ENCODE data around the gene RCE1. TPM values are rescaled to one million over a fixed set of nuclear protein-coding genes. Genes with fewer than 3 reads are reported as not detected.
A peak's percentile ranks its signal among the peaks of the same experiment; 100 is the strongest.

Gene RCE1
- total RNA-seq, 2 experiments from 2014 or later = 60.1 to 63.0 TPM

DNA sequence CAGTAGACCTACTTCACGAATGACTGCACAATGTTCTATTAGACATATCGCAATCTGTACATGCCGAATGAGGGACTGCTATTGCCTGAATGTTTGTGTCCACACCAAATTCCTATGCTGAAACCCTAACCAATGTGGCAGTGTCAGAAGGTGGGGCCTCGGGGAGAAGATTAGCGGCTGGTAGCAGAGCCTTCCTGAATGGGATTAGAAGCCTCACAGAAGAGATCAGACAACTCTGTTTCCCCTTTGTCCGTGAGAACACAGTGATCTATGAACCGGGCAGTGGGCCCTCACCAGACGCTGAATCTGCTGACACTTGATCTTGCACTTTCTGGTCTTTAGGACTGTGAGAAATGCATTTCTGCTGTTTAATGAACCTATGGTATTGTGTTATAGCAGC is 46.7 kb downstream of the RCE1 start:
- no peak for ATAC-seq (ENCODE audit: poor library complexity)
- H3K27me3 ChIP-seq (ENCODE audit: control insufficient read depth in 1 of 2, insufficient read depth in 2 of 2, low read length in 2 of 2) = no peaks in the 10 kb centered on the region
- no peaks in the 10 kb centered on the region for H3K9me3 ChIP-seq (ENCODE audit: control insufficient read depth in 1 of 2, insufficient read depth in 1 of 2, low read length in 2 of 2)
- no peak overlapping the region for H3K4me3 Mint-ChIP-seq
- H3K4me1 Mint-ChIP-seq (ENCODE audit: low read depth) = no peaks in the 10 kb centered on the region
- DNase-seq = no peak
- H3K4me3 ChIP-seq (ENCODE audit: low read length) = no peak overlapping the region
- no peaks in the 10 kb centered on the region for H3K4me1 ChIP-seq (ENCODE audit: insufficient read depth, low read length)
- no peak overlapping the region for H3K27ac Mint-ChIP-seq
- intact Hi-C loops (cut with DNase I, micrococcal nuclease) = no loop called here
- H3K9me3 Mint-ChIP-seq = no peaks in the 10 kb centered on the region
- ChIA-PET CTCF (no interaction called here), POLR2A (no interaction called here)
- H3K27ac ChIP-seq (ENCODE audit: low read depth in 1 of 2, low read length in 2 of 2) = no peak overlapping the region
- H3K27me3 Mint-ChIP-seq = no peaks in the 10 kb centered on the region
- no peaks in the 10 kb centered on the region for H3K36me3 Mint-ChIP-seq (ENCODE audit: low read depth)
- no peaks in the 10 kb centered on the region for H3K36me3 ChIP-seq (ENCODE audit: insufficient read depth, low read length)
- TF ChIP-seq CTCF (IDR thresholded peaks at IDR 0.05) = no peak

GRCh38 chr11:66891851-66892660 is 48.8 kb downstream of the RCE1 start:
- no peaks in the 10 kb centered on the region for H3K9me3 Mint-ChIP-seq
- H3K36me3 ChIP-seq (ENCODE audit: insufficient read depth, low read length) = no peaks in the 10 kb centered on the region
- no peak overlapping the region for H3K4me3 ChIP-seq (ENCODE audit: low read length)
- no peaks in the 10 kb centered on the region for H3K4me1 Mint-ChIP-seq (ENCODE audit: low read depth)
- H3K4me3 Mint-ChIP-seq = no peak overlapping the region
- H3K36me3 Mint-ChIP-seq (ENCODE audit: low read depth) = no peaks in the 10 kb centered on the region
- ATAC-seq (ENCODE audit: poor library complexity) (no peak), DNase-seq (peak in 2 of 14 experiments; percentile 20 to 32)
- intact Hi-C loops (cut with DNase I, micrococcal nuclease) = no loop called here
- no peaks in the 10 kb centered on the region for H3K27me3 ChIP-seq (ENCODE audit: control insufficient read depth in 1 of 2, insufficient read depth in 2 of 2, low read length in 2 of 2)
- ChIA-PET POLR2A (no interaction called here), CTCF (no interaction called here)
- H3K27ac Mint-ChIP-seq = no peak overlapping the region
- no peak overlapping the region for H3K27ac ChIP-seq (ENCODE audit: low read depth in 1 of 2, low read length in 2 of 2)
- no peaks in the 10 kb centered on the region for H3K27me3 Mint-ChIP-seq
- no peaks in the 10 kb centered on the region for H3K4me1 ChIP-seq (ENCODE audit: insufficient read depth, low read length)
- no peaks in the 10 kb centered on the region for H3K9me3 ChIP-seq (ENCODE audit: control insufficient read depth in 1 of 2, insufficient read depth in 1 of 2, low read length in 2 of 2)
- no peak for TF ChIP-seq CTCF (IDR thresholded peaks at IDR 0.05)

- Mint-ChIP-seq H3K4me3 (no peak overlapping the region), H3K27ac (no peak overlapping the region), H3K27me3 (no peaks in the 10 kb centered on the region), H3K4me1 (ENCODE audit: low read depth) (no peaks in the 10 kb centered on the region), H3K9me3 (no peaks in the 10 kb centered on the region), H3K36me3 (ENCODE audit: low read depth) (no peaks in the 10 kb centered on the region)
- Histone ChIP-seq H3K9me3 (ENCODE audit: control insufficient read depth in 1 of 2, insufficient read depth in 1 of 2, low read length in 2 of 2) (no peaks in the 10 kb centered on the region), H3K36me3 (ENCODE audit: insufficient read depth, low read length) (no peaks in the 10 kb centered on the region), H3K4me3 (ENCODE audit: low read length) (no peak overlapping the region), H3K4me1 (ENCODE audit: insufficient read depth, low read length) (no peaks in the 10 kb centered on the region), H3K27me3 (ENCODE audit: control insufficient read depth in 1 of 2, insufficient read depth in 2 of 2, low read length in 2 of 2) (no peaks in the 10 kb centered on the region), H3K27ac (ENCODE audit: low read depth in 1 of 2, low read length in 2 of 2) (no peak overlapping the region)
- TF ChIP-seq CTCF (IDR thresholded peaks at IDR 0.05) = no peak
- intact Hi-C loops (cut with DNase I, micrococcal nuclease) = no loop called here
- POLR2A ChIA-PET = no interaction called here
- CTCF ChIA-PET = no interaction called here
- no peak for DNase-seq
- no peak for ATAC-seq (ENCODE audit: poor library complexity)
Measured at GRCh38 chr11:66892911-66893310, 49.7 kb downstream of the RCE1 start.

Measured in CD4-positive, alpha-beta T cell (primary cell).